Hepatocyte (in vitro differentiated cells): ENCODE data around the gene GALNT17.

Source experiments
- EZH2 ChIP-seq: fragments of 200-600 bp; sonication (generic); IDR thresholded peaks from 2 replicates; pipeline ENCODE4 v1.6.1; 2016; ENCODE audit warnings: antibody characterized with exemption, mild to moderate bottlenecking, borderline replicate concordance
- EZH2phosphoT487 ChIP-seq: fragments of 200-600 bp; sonication (generic); IDR thresholded peaks from one replicate; pipeline ENCODE4 v1.6.1; 2018; ENCODE audit warnings: antibody characterized with exemption, mild to moderate bottlenecking, low read depth, moderate library complexity; ENCODE audit not compliant: unreplicated experiment, severe bottlenecking
- TF ChIP-seq, protein P1 (sequence below): fragments of 200-600 bp; sonication (generic); IDR thresholded peaks from 2 replicates; pipeline ENCODE4 v1.5.1; 2016; ENCODE audit warnings: antibody characterized with exemption, mild to moderate bottlenecking; ENCODE audit not compliant: poor library complexity

- TF ChIP-seq, protein P1, sequence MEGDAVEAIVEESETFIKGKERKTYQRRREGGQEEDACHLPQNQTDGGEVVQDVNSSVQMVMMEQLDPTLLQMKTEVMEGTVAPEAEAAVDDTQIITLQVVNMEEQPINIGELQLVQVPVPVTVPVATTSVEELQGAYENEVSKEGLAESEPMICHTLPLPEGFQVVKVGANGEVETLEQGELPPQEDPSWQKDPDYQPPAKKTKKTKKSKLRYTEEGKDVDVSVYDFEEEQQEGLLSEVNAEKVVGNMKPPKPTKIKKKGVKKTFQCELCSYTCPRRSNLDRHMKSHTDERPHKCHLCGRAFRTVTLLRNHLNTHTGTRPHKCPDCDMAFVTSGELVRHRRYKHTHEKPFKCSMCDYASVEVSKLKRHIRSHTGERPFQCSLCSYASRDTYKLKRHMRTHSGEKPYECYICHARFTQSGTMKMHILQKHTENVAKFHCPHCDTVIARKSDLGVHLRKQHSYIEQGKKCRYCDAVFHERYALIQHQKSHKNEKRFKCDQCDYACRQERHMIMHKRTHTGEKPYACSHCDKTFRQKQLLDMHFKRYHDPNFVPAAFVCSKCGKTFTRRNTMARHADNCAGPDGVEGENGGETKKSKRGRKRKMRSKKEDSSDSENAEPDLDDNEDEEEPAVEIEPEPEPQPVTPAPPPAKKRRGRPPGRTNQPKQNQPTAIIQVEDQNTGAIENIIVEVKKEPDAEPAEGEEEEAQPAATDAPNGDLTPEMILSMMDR: no peak
- TF ChIP-seq EZH2phosphoT487: no peak
- TF ChIP-seq EZH2: no peak
These were observed 13.0 kb downstream of the GALNT17 start for GRCh38 chr7:71144963-71145362.
